Upper lobe of left lung (tissue), 6 donors: ENCODE measurements around the gene RBPMS2. TPM values are rescaled to one million over a fixed set of nuclear protein-coding genes. Genes with fewer than 3 reads are reported as not detected.

ENCODE experiments used
- ATAC-seq, 2 donors: fragments of 200-7000 bp; cut with Tn5 transposase; one replicate each; pipeline ENCODE4 v1.9.1; 2022; ENCODE audit warnings: mild to moderate bottlenecking in 2 of 2, moderate library complexity in 2 of 2; ENCODE audit not compliant: low FRiP score in 2 of 2
- DNase-seq, 2 donors: peaks; one replicate each; pipeline ENCODE4 v3.0.0-alpha.2; 2019 to 2020
- H3K27ac ChIP-seq, 4 donors: fragments of 200-600 bp; sonication (generic); one replicate each; pipeline ENCODE4 v1.5.1; 2016 to 2019
- H3K27me3 ChIP-seq, 4 donors: fragments of 200-600 bp; sonication (generic); one replicate each; pipeline ENCODE4 v1.5.1; 2017 to 2019
- H3K36me3 ChIP-seq, 4 donors: fragments of 200-600 bp; sonication (generic); one replicate each; pipeline ENCODE4 v1.5.1; 2016 to 2019
- H3K4me1 ChIP-seq, 4 donors: fragments of 200-600 bp; sonication (generic); one replicate each; pipeline ENCODE4 v1.5.1; 2018 to 2019
- H3K4me3 ChIP-seq, 4 donors: fragments of 200-600 bp; sonication (generic); one replicate each; pipeline ENCODE4 v1.5.1; 2017 to 2019; ENCODE audit warnings: mild to moderate bottlenecking in 2 of 4, moderate library complexity in 1 of 4
- H3K9me3 ChIP-seq, 4 donors: fragments of 200-600 bp; sonication (generic); one replicate each; pipeline ENCODE4 v1.5.1; 2018 to 2019
- EP300 ChIP-seq, 4 donors: sonication (generic); formaldehyde crosslinking; IDR thresholded peaks; one replicate each; pipeline ENCODE4 v1.5.1; 2017; ENCODE audit warnings: antibody characterized with exemption in 4 of 4, control low read depth in 2 of 4
- POLR2A ChIP-seq, 4 donors: fragments of 450-650 bp; IDR thresholded peaks; one replicate each; pipeline ENCODE4 v1.5.1; 2016 to 2017; ENCODE audit warnings: antibody characterized with exemption in 4 of 4, mild to moderate bottlenecking in 2 of 4
- POLR2AphosphoS5 ChIP-seq, 2 donors: sonication (generic); formaldehyde crosslinking; IDR thresholded peaks; one replicate each; pipeline ENCODE4 v1.5.1; 2017; ENCODE audit warnings: antibody characterized with exemption in 2 of 2
- WGBS, 2 donors: methylation state at CpG; one replicate each; pipeline ENCODE4 v1.1.5; 2017 to 2018; 5-methylcytosine and 5-hydroxymethylcytosine counted together
- total RNA-seq, 6 donors: library from RNA; depleted of rRNA in 4 of 6; stranded (reverse); fragments of >200 nt in 4 of 6; gene quantifications; one replicate each; pipeline versions ENCODE4 v1.1.0 to v1.2.1, GENCODE V29; 2016 to 2021
- TF ChIP-seq, protein P1 (sequence below), 6 experiments: fragments of 450-650 bp in 4 of 6; fragments of 200-600 bp in 2 of 6; sonication (generic) in 2 of 6; IDR thresholded peaks; one replicate each; pipeline ENCODE4 v1.5.1; 2016 to 2019; ENCODE audit warnings: antibody characterized with exemption in 6 of 6
- donor health status: DM: no; HTN: no; CAD: no; lungs with moderate emphysema.
- donor health status: DM: no; HTN: yes; CAD: no; lungs with severe emphysema.

RBPMS2 gene
- total RNA-seq, 6 donors from 2014 or later, result 1.2 to 3.6 (median 2.0) TPM

DNA sequence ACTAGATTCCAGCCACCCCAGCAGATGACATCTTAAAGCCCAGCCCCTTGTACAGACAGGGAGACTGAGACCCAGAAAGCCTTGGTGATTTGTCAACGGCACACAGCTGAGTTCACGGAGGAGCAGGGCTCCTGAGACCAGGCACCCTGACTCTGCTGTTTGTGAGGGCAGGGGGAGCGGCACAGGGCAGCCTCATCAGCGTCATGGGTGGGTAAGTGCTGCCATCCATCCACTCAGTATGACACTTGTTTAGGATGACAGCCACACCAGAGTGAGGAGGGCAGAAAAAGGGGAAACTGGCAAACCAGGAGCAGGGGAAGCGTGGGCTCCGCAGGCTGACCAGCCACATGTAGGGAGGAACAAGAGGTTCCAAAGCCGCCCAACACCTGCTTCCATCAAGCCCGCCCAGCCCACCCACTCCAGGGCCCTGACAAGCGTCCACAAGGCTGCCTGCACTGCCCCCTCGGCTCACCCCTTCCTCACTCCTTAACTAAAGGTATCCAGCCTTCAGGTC lies 19.9 kb downstream of the RBPMS2 start:
- H3K9me3 ChIP-seq, result no peaks in the 10 kb centered on the region
- TF ChIP-seq, protein P1, sequence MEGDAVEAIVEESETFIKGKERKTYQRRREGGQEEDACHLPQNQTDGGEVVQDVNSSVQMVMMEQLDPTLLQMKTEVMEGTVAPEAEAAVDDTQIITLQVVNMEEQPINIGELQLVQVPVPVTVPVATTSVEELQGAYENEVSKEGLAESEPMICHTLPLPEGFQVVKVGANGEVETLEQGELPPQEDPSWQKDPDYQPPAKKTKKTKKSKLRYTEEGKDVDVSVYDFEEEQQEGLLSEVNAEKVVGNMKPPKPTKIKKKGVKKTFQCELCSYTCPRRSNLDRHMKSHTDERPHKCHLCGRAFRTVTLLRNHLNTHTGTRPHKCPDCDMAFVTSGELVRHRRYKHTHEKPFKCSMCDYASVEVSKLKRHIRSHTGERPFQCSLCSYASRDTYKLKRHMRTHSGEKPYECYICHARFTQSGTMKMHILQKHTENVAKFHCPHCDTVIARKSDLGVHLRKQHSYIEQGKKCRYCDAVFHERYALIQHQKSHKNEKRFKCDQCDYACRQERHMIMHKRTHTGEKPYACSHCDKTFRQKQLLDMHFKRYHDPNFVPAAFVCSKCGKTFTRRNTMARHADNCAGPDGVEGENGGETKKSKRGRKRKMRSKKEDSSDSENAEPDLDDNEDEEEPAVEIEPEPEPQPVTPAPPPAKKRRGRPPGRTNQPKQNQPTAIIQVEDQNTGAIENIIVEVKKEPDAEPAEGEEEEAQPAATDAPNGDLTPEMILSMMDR (IDR thresholded peaks at IDR 0.05), result no peak
- TF ChIP-seq POLR2AphosphoS5 (IDR thresholded peaks at IDR 0.05) (no peak), POLR2A (IDR thresholded peaks at IDR 0.05) (no peak), EP300 (IDR thresholded peaks at IDR 0.05) (no peak)
- ATAC-seq (no peak), DNase-seq (peak in 1 of 2 donors; percentile 17)
- H3K27me3 ChIP-seq, result no peaks in the 10 kb centered on the region
- H3K4me3 ChIP-seq, result no peak overlapping the region
- H3K27ac ChIP-seq, result peak overlapping the region in 1 of 4 donors; percentile 43
- no peaks in the 10 kb centered on the region for H3K36me3 ChIP-seq
- 89 to 91% methylated on average over 9 of the region's 10 CpGs for WGBS, 2 donors
- H3K4me1 ChIP-seq, result no peaks in the 10 kb centered on the region

GRCh38 chr15:64754663-64755426 lies 20.5 kb downstream of the RBPMS2 start:
- DNase-seq, result no peak
- WGBS, 2 donors, result 79 to 84% methylated on average over 7 to 14 of the region's 14 CpGs
- Histone ChIP-seq H3K36me3 (no peaks in the 10 kb centered on the region), H3K27me3 (no peaks in the 10 kb centered on the region), H3K4me1 (no peaks in the 10 kb centered on the region), H3K4me3 (no peak overlapping the region), H3K27ac (peak overlapping the region in 1 of 4 donors; percentile 43), H3K9me3 (no peaks in the 10 kb centered on the region)
- TF ChIP-seq, protein P1 (IDR thresholded peaks at IDR 0.05), result no peak
- TF ChIP-seq EP300 (IDR thresholded peaks at IDR 0.05) (no peak), POLR2AphosphoS5 (IDR thresholded peaks at IDR 0.05) (no peak), POLR2A (IDR thresholded peaks at IDR 0.05) (no peak)
- no peak for ATAC-seq

DNA sequence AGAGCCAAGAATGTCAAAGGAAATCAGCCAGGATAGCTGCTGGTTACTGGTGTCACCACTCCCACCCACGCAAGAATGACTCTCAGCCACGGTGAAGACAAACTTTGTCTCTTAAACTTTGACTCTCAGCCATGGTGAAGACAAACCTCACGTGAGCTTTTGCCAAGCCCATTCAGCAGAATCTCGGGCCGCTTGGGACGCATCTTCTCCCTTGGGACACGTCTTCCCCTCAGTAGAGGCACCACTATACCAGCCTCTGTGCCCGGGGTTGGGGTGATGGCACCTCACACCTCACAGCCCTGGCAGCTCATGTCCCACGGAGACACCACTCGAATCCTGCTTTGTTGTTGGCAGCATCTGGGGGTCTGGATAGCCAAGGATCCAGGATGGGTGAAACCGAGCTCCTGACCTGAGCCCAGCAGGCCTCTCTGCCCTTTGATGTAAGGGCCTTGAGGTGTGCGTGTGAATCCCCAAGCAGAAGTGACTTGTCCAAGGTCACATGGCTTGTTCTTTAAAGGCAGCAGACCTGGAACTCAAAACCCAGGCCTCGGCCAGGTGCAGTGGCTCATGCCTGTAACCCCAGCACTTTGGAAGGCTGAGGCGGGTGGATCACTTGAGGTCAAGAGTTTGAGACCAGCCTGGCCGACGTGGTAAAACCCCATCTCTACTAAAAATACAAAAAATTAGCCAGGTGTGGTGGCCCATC lies 21.8 kb downstream of the RBPMS2 start:
- DNase-seq (no peak), ATAC-seq (no peak)
- WGBS, 2 donors, result 92 to 94% methylated on average over 14 to 16 of the region's 16 CpGs
- H3K27me3 ChIP-seq, result no peaks in the 10 kb centered on the region
- no peak overlapping the region for H3K27ac ChIP-seq
- H3K4me1 ChIP-seq, result no peaks in the 10 kb centered on the region
- TF ChIP-seq POLR2A (IDR thresholded peaks at IDR 0.05) (no peak), POLR2AphosphoS5 (IDR thresholded peaks at IDR 0.05) (no peak), EP300 (IDR thresholded peaks at IDR 0.05) (no peak)
- TF ChIP-seq, protein P1 (IDR thresholded peaks at IDR 0.05), result no peak
- no peaks in the 10 kb centered on the region for H3K36me3 ChIP-seq
- no peak overlapping the region for H3K4me3 ChIP-seq
- no peaks in the 10 kb centered on the region for H3K9me3 ChIP-seq

GRCh38 chr15:64751464-64751863 lies 23.9 kb downstream of the RBPMS2 start:
- WGBS, 2 donors, result 88 to 98% methylated on average over 11 to 13 of the region's 13 CpGs
- TF ChIP-seq EP300 (IDR thresholded peaks at IDR 0.05) (no peak), POLR2A (IDR thresholded peaks at IDR 0.05) (no peak), POLR2AphosphoS5 (IDR thresholded peaks at IDR 0.05) (no peak)
- TF ChIP-seq, protein P1 (IDR thresholded peaks at IDR 0.05), result no peak
- Histone ChIP-seq H3K27ac (no peak overlapping the region), H3K36me3 (no peaks in the 10 kb centered on the region), H3K27me3 (no peaks in the 10 kb centered on the region), H3K4me3 (no peak overlapping the region), H3K9me3 (no peaks in the 10 kb centered on the region), H3K4me1 (no peaks in the 10 kb centered on the region)
- ATAC-seq, result no peak
- DNase-seq, result no peak
